Breast epithelium (tissue), 3 donors: Measurements from ENCODE around the gene VMAC.

Experiments
- CTCF ChIP-seq, 3 donors: fragments of 450-650 bp; IDR thresholded peaks; one replicate each; pipeline ENCODE4 v1.5.1; 2016 to 2017; ENCODE audit warnings: antibody characterized with exemption in 3 of 3, mild to moderate bottlenecking in 3 of 3, moderate library complexity in 3 of 3
- POLR2A ChIP-seq: fragments of 450-650 bp; IDR thresholded peaks from one replicate; pipeline ENCODE4 v1.6.1; 2016; ENCODE audit warnings: antibody characterized with exemption, mild to moderate bottlenecking, moderate library complexity
- POLR2AphosphoS5 ChIP-seq, 3 donors: sonication (generic); formaldehyde crosslinking; IDR thresholded peaks; one replicate each; pipeline ENCODE4 v1.6.1; 2017; ENCODE audit warnings: antibody characterized with exemption in 3 of 3

GRCh38 chr19:5892772-5893275, 11.8 kb upstream of the VMAC start:
- TF ChIP-seq CTCF (IDR thresholded peaks at IDR 0.05) (no peak), POLR2AphosphoS5 (IDR thresholded peaks at IDR 0.05) (no peak), POLR2A (no peak)
